GM18505 (cell line): Measurements from ENCODE around the gene SAMD13.
A peak's percentile ranks its signal among the peaks of the same experiment; 100 is the strongest.

ENCODE experiments used
- ATAC-seq: cut with Tn5 transposase; IDR thresholded peaks from one replicate; pipeline ENCODE4 v1.9.1; 2021; ENCODE audit not compliant: unreplicated experiment
- POLR2A ChIP-seq: IDR thresholded peaks from 4 replicates; pipeline ENCODE4 v1.6.1; 2011; ENCODE audit warnings: borderline replicate concordance; ENCODE audit not compliant: insufficient read depth, insufficient read length; ENCODE audit errors: extremely low read depth

SAMD13 gene

GRCh38 chr1:84294751-84295150 lies 6.8 kb upstream of the SAMD13 start:
- TF ChIP-seq POLR2A, result no peak
- no peak for ATAC-seq

DNA sequence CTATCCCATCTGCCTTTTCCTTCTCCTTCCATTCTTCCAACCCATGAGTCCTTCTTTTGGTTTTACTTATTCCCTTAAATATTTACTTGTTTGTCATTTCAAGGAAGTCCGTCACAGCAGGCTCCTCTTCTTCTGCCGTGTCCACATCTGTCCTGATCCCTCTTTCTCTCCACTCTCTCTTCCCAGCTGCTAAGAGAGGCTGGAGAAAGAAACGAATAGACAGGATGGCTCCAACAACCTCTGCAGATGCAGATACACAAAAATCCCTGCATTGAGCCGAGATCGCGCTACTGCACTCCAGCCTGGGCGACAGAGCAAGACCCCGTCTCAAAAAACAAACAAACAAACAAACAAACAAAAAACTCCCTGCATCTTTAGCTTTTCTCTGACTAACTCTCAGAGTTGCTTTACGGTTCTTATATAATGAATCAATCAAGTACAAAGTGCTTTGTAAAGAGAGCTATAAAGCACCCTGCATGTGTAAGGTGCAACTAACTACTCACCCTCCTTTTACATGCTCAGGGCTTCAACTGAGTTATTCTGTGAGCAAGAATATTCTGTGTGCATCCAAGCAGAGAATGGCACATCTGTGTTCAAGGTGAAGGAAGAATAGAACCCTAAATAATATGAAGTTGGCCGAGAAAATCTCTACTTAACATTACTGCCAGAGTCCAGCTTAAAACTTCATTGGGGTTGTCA lies 3.8 kb upstream of the SAMD13 start:
- no peak for TF ChIP-seq POLR2A
- peak; percentile 7 for ATAC-seq

- peak; percentile 64 for ATAC-seq
- TF ChIP-seq POLR2A, result peak; percentile 40
Measured at GRCh38 chr1:84298328-84298683, 3.2 kb upstream of the SAMD13 start.

GRCh38 chr1:84298684-84299535 lies 2.6 kb upstream of the SAMD13 start:
- ATAC-seq, result peak; percentile 31
- no peak for TF ChIP-seq POLR2A

GRCh38 chr1:84299536-84300170 lies 1.9 kb upstream of the SAMD13 start:
- no peak for TF ChIP-seq POLR2A
- no peak for ATAC-seq

GRCh38 chr1:84300501-84300900 lies 1.0 kb upstream of the SAMD13 start:
- ATAC-seq, result no peak
- TF ChIP-seq POLR2A, result no peak

- no peak for TF ChIP-seq POLR2A
- no peak for ATAC-seq
Measured at GRCh38 chr1:84301785-84302385, 377 bp downstream of the SAMD13 start.

- no peak for TF ChIP-seq POLR2A
- no peak for ATAC-seq
Measured at GRCh38 chr1:84303314-84303830, 1.9 kb downstream of the SAMD13 start.

GRCh38 chr1:84307398-84307797 lies 5.9 kb downstream of the SAMD13 start:
- no peak for TF ChIP-seq POLR2A
- no peak for ATAC-seq

DNA sequence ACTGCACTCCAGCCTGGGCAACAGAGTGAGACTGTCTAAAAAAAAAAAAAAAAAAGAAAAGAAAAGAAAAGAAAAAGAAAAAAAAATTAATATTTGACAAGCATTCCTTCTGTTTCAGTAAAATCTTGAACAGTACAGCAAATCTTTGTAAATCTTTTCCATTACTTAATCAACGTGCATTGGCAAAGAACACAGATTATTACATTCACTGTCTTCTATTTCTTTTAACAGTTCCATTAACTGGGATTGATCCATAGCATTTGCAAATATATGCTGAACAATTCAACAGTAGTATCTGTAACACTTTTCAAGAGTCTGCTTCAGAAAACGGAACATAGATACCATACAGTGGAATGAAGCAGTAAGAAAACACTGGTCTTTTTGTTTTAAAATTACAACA lies 9.8 kb downstream of the SAMD13 start:
- no peak for ATAC-seq
- TF ChIP-seq POLR2A, result no peak

- no peak for TF ChIP-seq POLR2A
- ATAC-seq, result no peak
Measured at GRCh38 chr1:84319662-84320061, 18.2 kb downstream of the SAMD13 start.

GRCh38 chr1:84327830-84328229 lies 26.3 kb downstream of the SAMD13 start:
- no peak for ATAC-seq
- no peak for TF ChIP-seq POLR2A
